Middle frontal gyrus (tissue), 1 donor: ENCODE results near the gene DSG2.
"Not testable (repeated sequence)": the region's sequence is repeated elsewhere in the genome, so short reads cannot be mapped to it uniquely, and the experiment has no call there.

Experiments
- DNase-seq: peaks from one replicate; pipeline ENCODE4 v3.0.0-alpha.2; 2015; ENCODE audit warnings: low spot score; ENCODE audit errors: extremely low spot score

Gene DSG2

DNA sequence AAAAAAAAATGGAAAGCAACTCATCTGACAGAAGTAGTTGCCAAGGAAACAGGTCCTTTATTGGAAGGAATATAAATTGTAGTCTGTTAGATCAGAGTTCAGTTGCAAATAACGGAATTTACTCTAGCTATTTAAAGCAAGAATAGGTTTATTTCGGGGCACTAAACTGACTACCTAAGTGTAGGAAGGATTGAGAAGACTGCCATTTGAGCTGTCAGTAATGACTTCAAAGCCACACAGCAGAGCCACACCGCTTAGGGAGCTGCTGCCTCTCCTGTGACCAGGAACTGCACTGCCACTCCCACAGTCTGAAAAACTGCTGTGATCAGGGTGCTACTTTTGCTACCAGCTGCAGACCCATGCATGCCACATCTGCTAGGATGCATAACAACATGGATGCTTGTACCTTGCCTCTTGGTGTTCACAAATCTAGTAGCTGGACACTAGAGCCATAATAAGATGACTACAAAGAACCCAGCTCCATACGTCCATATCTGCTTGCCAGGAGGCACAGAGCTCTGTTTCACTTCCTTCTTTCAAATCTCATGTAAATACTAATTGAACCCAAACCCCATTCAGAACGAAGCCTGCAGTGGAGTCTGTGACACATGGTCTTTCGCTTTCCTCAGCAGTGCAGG, 2.2 kb downstream of the DSG2 start:
- DNase-seq = no peak

DNA sequence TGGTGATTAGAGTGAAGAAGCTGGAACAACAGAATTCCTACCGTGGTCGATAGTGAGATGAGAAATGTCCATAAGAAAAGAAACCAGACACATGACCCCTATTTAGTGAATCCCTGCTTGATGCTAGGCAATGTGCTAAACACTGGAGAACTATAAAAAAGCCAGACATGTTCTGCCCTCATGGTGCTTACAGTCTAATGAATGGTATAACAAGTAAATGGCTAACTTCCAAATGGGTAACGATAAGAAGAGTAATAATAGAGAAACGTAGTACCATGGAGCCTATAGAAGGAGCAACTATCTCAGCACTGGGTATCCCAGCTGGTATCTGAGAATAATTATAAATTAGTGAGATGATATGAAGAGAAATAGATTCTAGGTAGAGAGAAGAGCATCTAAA, 5.0 kb downstream of the DSG2 start:
- no peak for DNase-seq

DNA sequence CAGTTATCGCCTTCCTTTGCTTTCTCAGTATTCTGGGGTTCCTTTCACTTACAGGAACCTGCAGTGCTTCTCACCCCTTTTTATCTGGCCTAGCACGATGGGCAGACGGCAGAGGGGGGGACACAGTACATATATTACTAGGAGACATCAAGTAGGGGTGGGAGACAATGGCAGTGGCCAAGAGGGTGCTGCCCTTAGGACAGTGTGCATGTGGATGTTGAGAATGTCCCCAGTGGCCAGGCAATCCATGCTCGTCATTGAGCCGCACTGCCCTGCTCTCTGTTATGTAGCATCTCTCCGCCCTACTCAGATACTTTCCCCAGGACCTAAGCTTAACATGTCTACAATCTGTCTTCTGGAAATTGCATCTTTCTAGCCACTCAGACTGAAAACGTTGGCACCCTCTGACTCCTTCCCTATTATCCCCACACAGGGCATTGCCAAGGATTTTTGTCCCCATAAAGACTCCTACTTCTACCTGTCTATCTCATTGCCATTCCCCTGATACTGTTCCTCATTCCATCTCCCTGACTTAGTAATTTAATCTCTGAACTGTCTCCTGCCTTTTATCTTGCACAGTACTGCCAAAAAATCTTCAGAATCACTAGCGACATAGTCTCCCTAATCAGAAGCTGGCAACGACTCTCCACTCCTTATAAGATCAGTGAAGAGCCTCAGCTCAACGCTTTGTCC, 6.6 kb downstream of the DSG2 start:
- no peak for DNase-seq

DNA sequence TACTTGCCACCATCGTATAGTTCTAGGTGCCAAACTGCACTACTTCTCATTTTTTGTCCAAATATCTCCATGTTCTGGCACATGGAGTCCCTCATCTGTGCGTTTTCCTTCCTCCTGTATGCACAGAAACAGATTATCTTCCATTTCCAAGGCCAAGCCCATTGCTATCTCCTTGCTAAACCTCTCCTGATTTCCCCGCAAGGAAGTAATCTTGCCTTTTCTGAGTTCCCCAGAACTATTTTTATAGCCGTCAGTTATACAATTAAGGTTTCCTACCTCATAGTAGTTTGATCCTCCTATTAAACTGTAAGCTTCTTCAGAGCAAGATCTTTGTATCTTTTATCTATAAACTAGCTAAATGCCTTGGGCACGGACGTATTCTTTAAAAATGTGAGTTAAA, 7.2 kb downstream of the DSG2 start:
- no peak for DNase-seq

DNA sequence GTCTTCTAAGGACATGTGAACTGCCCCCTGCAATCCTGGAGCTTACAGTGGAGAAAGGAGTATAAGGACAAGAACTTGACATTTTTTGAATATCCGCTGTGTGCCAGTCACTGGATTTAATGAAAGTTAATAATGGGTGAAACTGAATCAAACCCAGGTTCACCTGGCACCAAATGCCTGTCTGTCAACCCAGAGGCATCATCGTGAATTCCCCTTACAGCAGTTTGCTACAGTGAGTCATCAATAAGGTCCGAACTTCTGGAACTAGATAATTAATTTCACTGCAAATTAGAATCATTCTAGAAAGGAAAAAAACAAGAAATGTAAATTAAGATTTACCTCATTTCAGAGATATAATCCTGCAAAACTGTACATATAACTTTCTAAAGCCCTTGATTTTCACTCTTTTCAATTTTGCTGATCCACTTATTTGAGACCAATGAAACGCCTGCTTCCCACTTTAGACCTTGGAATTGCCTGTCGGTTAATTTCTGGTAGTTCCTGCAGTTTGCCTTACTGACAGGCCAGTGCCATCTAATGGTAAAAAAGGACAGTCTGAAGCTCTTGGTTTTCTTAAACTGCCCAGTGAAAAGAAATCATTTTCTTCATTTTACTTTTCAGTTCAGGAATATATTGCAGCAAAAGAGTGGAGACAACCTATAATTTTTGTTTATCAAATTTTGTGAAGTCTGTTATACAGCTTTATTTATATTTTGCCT, 8.2 kb downstream of the DSG2 start:
- no peak for DNase-seq

DNA sequence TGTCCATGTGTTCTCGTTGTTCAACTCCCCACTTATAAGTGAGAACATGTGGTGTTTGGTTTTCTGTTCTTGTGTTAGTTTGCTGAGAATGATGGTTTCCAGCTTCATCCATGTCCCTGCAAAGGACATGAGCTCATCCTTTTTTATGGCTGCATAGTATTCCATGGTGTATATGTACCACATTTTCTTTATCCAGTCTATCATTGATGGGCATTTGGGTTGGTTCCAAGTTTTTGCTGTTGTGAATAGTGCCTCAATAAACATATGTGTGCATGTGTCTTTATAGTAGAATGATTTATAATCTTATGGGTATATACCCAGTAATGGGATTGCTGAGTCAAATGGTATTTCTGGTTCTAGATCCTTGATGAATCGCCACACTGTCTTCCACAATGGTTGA, 9.1 kb downstream of the DSG2 start:
- DNase-seq = not testable (repeated sequence)

DNA sequence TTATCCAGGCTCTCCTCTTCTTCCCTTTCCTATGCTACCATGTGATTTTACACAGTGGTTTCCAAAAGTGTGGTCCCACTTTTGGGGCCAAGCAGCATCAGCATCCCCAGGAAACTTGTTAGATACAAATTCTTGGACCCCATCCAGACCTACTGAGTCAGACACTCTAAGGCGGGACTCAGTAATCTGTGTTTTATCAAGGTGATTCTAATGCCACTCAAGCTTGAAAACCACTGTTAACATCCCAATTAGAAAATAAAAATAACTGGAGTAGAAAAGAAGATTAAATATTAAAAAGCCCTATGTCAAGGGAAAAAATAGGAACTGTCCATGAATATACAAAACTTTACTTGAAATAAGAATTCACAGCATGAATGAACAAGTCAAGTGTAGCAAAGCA, 10.8 kb downstream of the DSG2 start:
- no peak for DNase-seq

DNA sequence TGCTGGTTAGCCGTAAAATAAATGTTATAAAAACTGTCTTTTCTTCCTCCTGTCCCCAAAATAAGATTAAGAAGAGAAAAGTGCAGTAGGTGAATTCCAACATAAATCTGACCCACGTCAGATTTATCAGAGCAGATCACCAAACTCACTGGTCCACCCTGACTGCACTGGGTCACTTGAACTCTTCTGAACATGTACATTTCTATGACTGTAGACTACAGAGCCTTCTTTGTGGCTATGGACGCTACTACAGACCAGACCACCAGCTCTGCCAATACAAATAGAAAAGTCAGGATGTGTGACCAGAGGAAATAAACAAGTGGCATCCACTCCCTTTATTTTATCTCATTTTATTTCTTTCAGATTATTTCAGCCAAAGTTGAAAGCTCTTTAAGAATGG, 11.6 kb downstream of the DSG2 start:
- DNase-seq = no peak

DNA sequence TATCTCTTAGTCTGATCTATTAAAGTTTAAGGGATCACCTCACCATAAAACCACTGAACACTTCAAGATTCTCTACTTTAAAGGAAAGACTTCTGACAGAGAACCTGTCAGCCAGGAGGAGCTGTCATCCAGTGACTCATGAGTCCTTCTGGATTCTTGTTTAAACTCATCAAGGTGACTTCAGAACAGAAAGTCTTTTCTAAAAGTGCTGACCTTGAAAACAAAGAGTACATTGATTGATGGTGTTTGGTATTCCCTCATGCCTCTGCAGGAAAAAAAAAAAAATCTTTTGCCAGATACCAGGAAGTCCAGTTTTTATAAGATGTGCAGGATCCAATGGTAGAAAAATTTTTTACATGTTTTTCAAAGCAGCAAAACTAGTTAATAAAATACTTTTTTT, 12.3 kb downstream of the DSG2 start:
- DNase-seq = no peak

DNA sequence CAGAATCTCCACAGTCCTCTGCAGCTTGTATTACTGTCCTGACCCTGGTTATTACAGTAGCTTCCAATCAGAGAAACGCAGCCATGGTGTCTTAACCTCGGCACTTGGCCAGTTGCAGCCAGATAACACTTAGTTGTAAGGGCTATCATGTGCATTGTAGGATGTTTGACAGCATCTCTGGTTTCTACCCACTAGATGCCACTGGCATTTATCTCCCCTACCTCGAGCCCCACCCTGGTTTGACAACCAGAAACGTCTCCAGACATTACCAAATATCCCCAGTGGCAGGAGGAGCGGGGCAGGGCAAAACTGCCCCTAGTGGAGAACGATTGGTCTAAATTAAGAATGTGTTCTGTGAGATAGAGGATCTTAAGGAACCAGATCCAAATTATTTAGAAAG, 13.1 kb downstream of the DSG2 start:
- no peak for DNase-seq

DNA sequence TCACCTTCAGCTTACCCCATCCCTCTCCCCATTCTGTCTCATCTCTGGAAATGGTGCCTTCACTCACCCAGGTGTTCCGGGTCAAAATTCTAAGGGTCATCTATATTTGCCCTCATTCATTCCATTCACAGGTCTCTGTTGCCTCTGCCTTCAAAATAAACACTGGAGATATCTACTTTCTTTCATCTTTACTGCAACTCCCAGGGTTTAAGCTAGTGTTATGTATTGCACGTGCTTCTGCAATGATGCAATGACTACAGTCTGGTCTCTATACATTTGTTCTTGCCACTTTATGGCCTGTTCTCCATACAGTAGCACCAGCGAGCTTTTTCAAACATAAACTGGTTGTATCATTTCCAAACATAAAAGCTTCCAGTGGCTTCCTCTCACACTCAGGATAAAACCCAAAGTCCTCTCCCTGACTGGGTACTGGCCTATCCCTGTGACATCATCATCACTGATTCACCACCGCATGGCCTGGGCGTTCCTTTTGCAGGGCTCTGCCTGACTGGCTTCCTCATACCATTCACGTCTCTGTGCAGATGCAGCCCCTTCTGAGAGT, 14.3 kb downstream of the DSG2 start:
- no peak for DNase-seq

DNA sequence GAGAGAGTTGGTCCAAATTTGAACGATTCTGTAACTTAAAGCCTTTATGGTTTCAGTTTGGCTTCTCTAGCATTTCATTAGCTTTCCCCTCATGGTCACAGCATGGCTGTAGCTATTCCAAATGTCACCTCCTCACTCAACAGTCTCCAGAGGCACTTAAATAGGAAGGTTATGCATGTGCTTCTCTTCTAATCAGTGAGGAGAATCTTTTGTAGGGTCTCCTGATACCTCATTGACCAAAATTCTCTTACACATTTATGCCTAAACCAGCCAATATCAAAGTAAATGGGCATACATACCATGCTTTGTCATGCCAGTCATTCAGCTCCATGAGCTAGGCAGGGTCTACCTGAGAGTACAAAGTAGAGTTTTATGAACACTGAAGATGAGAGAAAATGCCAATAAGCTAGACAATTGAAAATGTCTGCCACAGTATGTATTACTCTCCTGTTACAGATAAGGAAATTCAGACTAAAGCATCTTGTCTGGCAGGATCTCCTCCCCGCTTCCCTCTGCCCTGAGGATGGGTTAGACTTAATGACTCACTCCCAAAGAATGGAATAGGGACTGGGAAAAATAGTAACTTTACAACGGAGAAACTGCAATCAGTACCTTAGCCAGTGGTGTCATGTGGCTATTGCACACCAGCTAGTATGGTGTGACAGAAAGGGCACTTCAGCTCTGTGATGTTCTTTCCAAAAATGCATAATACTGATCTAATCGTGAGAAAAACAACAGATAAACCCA, 15.4 kb downstream of the DSG2 start:
- no peak for DNase-seq

DNA sequence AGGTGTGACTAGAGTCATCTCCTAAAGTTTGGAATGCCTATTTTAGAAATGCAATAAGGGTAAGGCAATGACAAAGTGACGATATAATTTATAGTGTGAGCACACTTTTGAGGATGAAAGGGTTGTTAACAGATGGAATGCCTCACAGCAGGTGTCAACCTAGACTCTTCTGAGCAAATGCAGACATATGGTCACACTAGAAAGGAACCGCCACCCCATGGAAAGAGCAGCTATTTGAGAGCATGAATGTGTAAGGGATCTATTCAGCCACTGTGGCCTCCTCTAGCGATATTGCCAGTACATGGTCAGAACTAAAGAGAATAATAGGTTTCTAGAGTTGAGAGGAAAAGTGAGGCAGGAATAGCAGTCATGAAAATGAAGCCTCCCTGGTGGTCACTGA, 18.5 kb downstream of the DSG2 start:
- no peak for DNase-seq

DNA sequence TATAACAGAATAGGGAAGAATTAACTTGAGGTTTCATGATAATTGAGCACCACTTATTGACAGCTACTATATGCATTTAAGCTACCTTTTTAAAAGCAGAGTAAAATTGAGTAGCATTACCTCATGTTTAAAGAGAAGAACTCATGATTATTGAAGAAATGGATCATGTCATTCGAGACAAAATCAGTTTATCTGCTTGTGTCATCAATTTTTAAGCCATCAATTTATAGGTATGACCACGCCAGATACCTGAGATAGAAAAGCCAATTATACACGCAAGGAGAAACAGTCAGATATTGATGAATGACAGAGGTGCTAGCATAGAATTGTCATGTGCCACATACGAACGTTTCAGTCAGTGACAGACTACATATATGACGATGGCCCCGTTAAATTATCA, 28.4 kb downstream of the DSG2 start:
- DNase-seq = no peak

DNA sequence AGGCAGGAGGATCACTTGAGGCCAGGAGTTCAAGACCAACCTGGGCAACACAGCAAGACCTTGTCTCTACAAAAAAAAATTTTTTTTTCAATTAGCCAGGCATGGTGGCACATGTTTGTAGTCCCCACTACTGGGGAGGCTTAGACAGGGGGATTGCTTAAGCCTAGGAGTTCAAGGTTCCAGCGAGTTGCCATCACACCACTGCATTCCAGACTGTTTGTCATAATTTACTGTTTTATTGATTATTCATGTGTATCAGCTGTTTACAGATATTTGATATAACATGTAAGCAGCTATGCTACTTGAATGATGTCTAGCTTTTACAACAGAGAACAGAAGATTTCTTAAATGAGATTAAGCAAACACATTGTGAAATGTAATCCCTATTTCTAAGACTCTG, 35.3 kb downstream of the DSG2 start:
- no peak for DNase-seq

DNA sequence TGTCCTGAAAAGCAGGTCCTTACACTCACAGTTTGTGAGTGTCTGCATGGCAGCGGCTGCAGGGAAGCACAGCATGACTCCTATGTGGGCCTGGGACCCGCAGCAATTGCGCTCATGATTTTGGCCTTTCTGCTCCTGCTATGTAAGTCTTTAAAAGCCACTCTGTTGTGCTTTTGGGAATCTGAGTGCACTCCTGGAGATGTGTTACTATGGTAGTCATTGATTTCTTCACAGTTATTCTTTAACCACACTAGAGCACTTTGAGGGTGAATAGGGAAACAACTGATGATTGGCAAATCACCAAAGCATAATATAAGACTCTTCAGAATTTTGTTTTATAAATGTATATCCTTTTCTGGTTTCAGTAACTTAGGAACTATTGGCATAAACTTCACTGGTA, 40.9 kb downstream of the DSG2 start:
- no peak for DNase-seq

DNA sequence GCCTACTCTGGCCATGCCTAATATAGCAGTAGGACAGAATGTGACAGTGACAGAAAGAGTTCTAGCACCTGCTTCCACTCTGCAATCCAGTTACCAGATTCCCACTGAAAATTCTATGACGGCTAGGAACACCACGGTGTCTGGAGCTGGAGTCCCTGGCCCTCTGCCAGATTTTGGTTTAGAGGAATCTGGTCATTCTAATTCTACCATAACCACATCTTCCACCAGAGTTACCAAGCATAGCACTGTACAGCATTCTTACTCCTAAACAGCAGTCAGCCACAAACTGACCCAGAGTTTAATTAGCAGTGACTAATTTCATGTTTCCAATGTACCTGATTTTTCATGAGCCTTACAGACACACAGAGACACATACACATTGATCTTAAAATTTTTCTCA, 48.5 kb downstream of the DSG2 start:
- DNase-seq = no peak

DNA sequence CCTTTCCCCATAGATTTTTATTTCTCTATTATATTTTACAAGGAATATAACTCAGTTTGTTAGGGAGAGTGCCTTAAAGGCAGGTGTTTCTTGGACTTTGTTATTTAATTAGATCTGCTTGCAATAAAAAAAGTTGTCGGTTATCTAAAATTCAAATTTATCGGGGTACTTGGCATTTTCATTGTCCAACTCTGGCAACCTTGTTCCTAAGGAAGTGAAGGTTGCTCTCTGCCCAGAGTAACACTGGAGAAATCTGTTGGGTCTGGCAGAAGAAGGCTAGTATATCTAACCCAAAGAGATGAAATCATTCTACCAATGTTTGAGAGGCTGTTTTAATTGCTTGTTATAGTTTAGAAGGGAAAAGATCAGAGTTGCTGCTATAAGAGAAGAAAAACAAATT, 50.9 kb downstream of the DSG2 start:
- DNase-seq = no peak

DNA sequence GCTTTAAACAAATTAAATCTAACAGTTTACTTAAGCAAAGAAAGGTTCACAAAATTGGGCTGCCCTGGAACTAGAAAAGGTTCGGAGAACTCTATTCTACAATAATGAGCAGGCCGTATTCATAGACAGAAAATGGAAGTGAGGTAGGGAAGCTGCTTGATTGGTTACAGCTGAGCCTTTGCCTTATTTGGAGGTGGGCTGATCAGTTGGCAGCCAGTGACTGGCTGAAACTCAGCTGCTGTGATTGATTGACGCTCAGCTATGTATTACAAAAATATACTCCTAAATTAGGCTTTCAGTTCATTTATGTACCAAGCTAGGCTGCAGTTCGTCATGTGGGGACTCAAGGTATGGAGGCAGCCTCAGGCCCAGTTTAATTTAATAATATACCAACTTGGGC, 51.4 kb downstream of the DSG2 start:
- DNase-seq = no peak

DNA sequence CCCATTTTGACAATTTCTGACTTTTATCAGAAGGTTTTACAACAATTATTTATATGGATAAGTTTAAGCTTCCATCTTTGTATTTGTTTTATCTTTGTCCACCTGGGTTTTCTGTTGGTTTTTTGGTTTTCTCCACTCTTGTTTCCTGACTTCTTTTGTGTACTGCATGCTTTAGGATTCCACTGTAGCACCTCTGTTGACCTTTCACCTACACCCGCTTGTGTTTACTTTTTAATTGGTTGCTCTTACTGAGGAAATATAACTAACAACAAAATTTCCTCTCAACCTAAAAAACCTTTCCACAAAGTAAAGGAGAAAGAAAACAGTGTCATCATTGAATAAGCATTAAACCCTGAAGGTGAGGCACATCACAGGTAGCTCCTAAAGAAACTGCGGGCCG, 53.9 kb downstream of the DSG2 start:
- no peak for DNase-seq

DNA sequence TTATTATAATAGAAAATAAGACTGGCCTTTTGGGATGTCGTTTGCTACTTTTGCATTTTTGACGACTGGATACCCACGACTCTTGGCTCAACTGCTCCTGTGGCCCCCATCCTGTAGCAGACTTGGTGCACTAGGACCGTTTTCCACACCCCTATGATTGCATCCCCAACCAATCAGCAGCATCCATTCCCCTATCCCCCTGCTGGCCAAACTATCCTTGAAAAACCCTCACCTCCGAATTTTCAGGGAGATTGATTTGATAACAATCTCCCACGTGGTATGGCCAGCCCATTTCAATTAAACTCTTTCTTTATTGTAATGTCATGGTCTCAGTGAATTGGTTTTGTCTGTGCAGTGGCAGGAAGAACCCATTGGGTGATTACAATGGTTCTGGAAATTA, 55.8 kb downstream of the DSG2 start:
- no peak for DNase-seq

DNA sequence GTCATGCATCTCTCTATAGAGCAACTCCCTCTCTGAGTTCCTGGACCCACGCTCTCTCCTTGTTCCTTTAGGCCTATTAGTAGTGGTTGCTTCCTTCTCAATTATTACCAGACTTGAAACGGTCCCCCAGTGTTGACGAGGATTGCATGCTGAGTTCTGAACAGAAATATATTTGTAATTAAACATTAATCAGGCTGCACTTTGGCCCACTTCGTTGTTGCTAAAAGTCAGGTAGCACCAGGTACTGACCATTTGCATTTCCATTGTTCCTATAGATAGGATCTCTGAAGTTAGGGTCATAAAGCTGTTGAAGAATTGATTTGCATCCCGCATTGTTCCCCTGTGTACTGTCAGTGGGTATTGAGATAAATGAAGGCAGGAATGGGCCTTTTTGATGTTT, 56.8 kb downstream of the DSG2 start:
- no peak for DNase-seq
